ENCODE results near the gene BCL11B. TPM values are rescaled to one million over a fixed set of nuclear protein-coding genes. Genes with fewer than 3 reads are reported as not detected.

The BCL11B gene
- total RNA-seq, 1 experiment from 2014 or later = 0.84 TPM

GRCh38 chr14:99249389-99249788, 22.6 kb downstream of the BCL11B start:
- peaks cover 4% of the 10 kb centered on the region for H3K36me3 Mint-ChIP-seq (ENCODE audit: insufficient read depth, unreplicated experiment)
- H3K4me3 Mint-ChIP-seq (ENCODE audit: unreplicated experiment) = no peak overlapping the region
- ChIA-PET POLR2A (no interaction called here), CTCF (no interaction called here)
- H3K9me3 Mint-ChIP-seq (ENCODE audit: unreplicated experiment) = no peaks in the 10 kb centered on the region
- TF ChIP-seq, protein P1, sequence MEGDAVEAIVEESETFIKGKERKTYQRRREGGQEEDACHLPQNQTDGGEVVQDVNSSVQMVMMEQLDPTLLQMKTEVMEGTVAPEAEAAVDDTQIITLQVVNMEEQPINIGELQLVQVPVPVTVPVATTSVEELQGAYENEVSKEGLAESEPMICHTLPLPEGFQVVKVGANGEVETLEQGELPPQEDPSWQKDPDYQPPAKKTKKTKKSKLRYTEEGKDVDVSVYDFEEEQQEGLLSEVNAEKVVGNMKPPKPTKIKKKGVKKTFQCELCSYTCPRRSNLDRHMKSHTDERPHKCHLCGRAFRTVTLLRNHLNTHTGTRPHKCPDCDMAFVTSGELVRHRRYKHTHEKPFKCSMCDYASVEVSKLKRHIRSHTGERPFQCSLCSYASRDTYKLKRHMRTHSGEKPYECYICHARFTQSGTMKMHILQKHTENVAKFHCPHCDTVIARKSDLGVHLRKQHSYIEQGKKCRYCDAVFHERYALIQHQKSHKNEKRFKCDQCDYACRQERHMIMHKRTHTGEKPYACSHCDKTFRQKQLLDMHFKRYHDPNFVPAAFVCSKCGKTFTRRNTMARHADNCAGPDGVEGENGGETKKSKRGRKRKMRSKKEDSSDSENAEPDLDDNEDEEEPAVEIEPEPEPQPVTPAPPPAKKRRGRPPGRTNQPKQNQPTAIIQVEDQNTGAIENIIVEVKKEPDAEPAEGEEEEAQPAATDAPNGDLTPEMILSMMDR (IDR thresholded peaks at IDR 0.05; ENCODE audit: unreplicated experiment) = no peak
- H3K27ac Mint-ChIP-seq (ENCODE audit: low read depth, unreplicated experiment) = no peak overlapping the region
- H3K4me1 Mint-ChIP-seq (ENCODE audit: insufficient read depth, unreplicated experiment) = no peaks in the 10 kb centered on the region
- intact Hi-C loops (cut with micrococcal nuclease) = no loop called here
- peak; percentile 14 for DNase-seq (ENCODE audit: unreplicated experiment)
- no TSS peak for BruUV-seq (replicated peaks)
- no peaks in the 10 kb centered on the region for H3K27me3 Mint-ChIP-seq (ENCODE audit: insufficient read depth, unreplicated experiment)

DNA sequence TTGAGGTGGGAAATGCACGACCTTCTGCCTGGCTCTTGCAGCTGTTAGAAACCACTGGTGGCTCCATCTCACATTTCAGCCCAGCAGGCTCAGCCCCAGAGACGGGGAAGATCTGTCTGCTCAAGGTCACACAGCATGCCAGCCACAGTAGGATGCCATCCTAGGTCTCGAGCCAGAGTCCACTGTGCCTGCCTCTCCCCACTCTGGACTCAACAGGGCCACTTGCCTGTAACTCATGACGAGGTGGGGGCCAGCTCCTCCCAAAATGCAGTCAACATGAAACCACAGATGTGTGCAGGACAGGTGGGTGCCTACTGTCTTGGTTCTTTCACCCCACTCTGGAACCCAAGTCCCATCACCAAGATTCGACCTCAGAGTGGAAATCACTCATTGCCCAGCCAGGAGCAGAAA, 23.2 kb downstream of the BCL11B start:
- Mint-ChIP-seq H3K27me3 (ENCODE audit: insufficient read depth, unreplicated experiment) (no peaks in the 10 kb centered on the region), H3K27ac (ENCODE audit: low read depth, unreplicated experiment) (no peak overlapping the region), H3K4me3 (ENCODE audit: unreplicated experiment) (no peak overlapping the region), H3K4me1 (ENCODE audit: insufficient read depth, unreplicated experiment) (no peaks in the 10 kb centered on the region), H3K9me3 (ENCODE audit: unreplicated experiment) (no peaks in the 10 kb centered on the region), H3K36me3 (ENCODE audit: insufficient read depth, unreplicated experiment) (peaks cover 4% of the 10 kb centered on the region)
- DNase-seq (ENCODE audit: unreplicated experiment) = no peak
- TF ChIP-seq, protein P1 (IDR thresholded peaks at IDR 0.05; ENCODE audit: unreplicated experiment) = no peak
- POLR2A ChIA-PET = no interaction called here
- CTCF ChIA-PET = interaction anchor here (0.6 kb wide), 1 partner anchor 18 kb away, joined by 4 read pairs; no protein-coding TSS in a partner anchor
- no TSS peak for BruUV-seq (replicated peaks)
- intact Hi-C loops (cut with micrococcal nuclease) = no loop called here

DNA sequence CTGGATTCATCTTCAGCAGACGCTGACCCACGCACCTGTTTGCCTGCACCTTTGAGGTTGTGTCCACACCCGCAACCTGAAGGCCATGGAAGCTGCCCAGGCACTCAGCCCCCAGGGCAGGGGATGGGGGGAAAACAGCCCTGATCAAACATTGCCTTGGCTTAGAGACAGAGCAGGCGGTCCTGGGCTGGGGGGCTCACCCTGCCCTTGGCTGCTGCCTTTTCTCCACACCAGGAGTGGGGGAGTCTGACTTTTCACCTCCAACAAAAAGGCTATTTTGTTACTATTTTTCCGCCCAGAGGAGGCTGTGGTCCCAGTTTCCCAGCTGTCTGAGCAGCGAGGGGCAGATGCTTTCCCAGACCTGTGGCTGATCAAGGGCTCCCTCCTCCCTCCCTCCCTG, 24.2 kb downstream of the BCL11B start:
- Mint-ChIP-seq H3K4me3 (ENCODE audit: unreplicated experiment) (no peak overlapping the region), H3K27ac (ENCODE audit: low read depth, unreplicated experiment) (no peak overlapping the region), H3K27me3 (ENCODE audit: insufficient read depth, unreplicated experiment) (no peaks in the 10 kb centered on the region), H3K36me3 (ENCODE audit: insufficient read depth, unreplicated experiment) (no peaks in the 10 kb centered on the region), H3K9me3 (ENCODE audit: unreplicated experiment) (no peaks in the 10 kb centered on the region), H3K4me1 (ENCODE audit: insufficient read depth, unreplicated experiment) (no peaks in the 10 kb centered on the region)
- no peak for DNase-seq (ENCODE audit: unreplicated experiment)
- intact Hi-C loops (cut with micrococcal nuclease) = no loop called here
- no TSS peak for BruUV-seq (replicated peaks)
- POLR2A ChIA-PET = no interaction called here
- CTCF ChIA-PET = no interaction called here
- TF ChIP-seq, protein P1 (IDR thresholded peaks at IDR 0.05; ENCODE audit: unreplicated experiment) = no peak

DNA sequence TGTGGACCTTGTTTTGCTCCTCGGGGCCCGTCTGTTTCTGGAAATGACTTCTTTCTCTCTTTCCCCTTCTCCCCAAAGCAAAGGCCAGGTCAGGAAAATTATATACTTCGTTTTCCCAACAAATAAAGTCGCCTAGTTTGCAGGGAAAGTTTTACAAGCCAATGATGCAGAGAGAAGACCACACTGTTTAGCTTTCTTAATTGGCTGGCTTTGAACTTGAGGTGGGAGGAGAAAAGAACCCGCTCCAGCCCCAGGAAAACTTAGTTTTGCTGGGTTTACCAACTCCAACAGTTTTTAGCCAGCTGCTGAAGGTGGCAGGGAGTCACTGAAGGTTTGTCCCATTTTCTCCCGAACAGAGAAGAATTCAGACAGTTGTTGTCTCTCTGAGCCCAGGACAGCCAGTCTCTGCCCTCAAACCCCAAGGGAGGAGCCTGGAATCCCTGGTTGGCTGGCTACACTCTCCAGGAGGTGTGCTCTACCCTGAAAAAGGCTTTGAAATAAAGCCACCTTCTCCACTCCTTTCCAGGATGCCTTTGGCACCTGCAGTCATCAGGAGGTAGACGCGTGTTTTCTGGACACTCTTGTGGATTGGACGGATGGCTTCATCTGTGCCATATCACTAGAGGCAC, 24.8 kb downstream of the BCL11B start:
- intact Hi-C loops (cut with micrococcal nuclease) = no loop called here
- POLR2A ChIA-PET = no interaction called here
- H3K4me3 Mint-ChIP-seq (ENCODE audit: unreplicated experiment) = no peak overlapping the region
- H3K9me3 Mint-ChIP-seq (ENCODE audit: unreplicated experiment) = no peaks in the 10 kb centered on the region
- H3K4me1 Mint-ChIP-seq (ENCODE audit: insufficient read depth, unreplicated experiment) = no peaks in the 10 kb centered on the region
- H3K27me3 Mint-ChIP-seq (ENCODE audit: insufficient read depth, unreplicated experiment) = no peaks in the 10 kb centered on the region
- H3K27ac Mint-ChIP-seq (ENCODE audit: low read depth, unreplicated experiment) = no peak overlapping the region
- TF ChIP-seq, protein P1 (IDR thresholded peaks at IDR 0.05; ENCODE audit: unreplicated experiment) = no peak
- DNase-seq (ENCODE audit: unreplicated experiment) = no peak
- CTCF ChIA-PET = no interaction called here
- no TSS peak for BruUV-seq (replicated peaks)
- H3K36me3 Mint-ChIP-seq (ENCODE audit: insufficient read depth, unreplicated experiment) = no peaks in the 10 kb centered on the region

Data from MCF 10A (cell line).